ENCODE measurements around the gene PDCD10.

Gene PDCD10

GRCh38 chr3:167656821-167657220, 77.9 kb downstream of the PDCD10 start:
- H3K4me1 Mint-ChIP-seq = peaks cover 8% of the 10 kb centered on the region
- H3K36me3 Mint-ChIP-seq (ENCODE audit: low read depth) = no peaks in the 10 kb centered on the region
- DNase-seq = no peak
- H3K4me3 Mint-ChIP-seq = no peak overlapping the region
- no peaks in the 10 kb centered on the region for H3K9me3 Mint-ChIP-seq
- no peaks in the 10 kb centered on the region for H3K27me3 Mint-ChIP-seq (ENCODE audit: low read depth, poor library complexity)
- no peak overlapping the region for H3K27ac Mint-ChIP-seq
- no peak for TF ChIP-seq CTCF (IDR thresholded peaks at IDR 0.05)

GRCh38 chr3:167653760-167654159, 80.9 kb downstream of the PDCD10 start, which contains the start of gene WDR49:
Gene WDR49 (minus strand): TSS chr3:167653942. CDS start chr3:167653425, 517 bp downstream.
- no peak for DNase-seq
- H3K27me3 Mint-ChIP-seq (ENCODE audit: low read depth, poor library complexity) = no peaks in the 10 kb centered on the region
- H3K36me3 Mint-ChIP-seq (ENCODE audit: low read depth) = no peaks in the 10 kb centered on the region
- peaks cover 8% of the 10 kb centered on the region for H3K4me1 Mint-ChIP-seq
- H3K4me3 Mint-ChIP-seq = no peak within 1 kb of the TSS
- no peaks in the 10 kb centered on the region for H3K9me3 Mint-ChIP-seq
- H3K27ac Mint-ChIP-seq = no peak within 1 kb of the TSS
- TF ChIP-seq CTCF (IDR thresholded peaks at IDR 0.05) = no peak

- Mint-ChIP-seq H3K27me3 (ENCODE audit: low read depth, poor library complexity) (no peaks in the 10 kb centered on the region), H3K4me3 (no peak overlapping the region), H3K27ac (no peak overlapping the region), H3K4me1 (peaks cover 8% of the 10 kb centered on the region), H3K36me3 (ENCODE audit: low read depth) (no peaks in the 10 kb centered on the region), H3K9me3 (no peaks in the 10 kb centered on the region)
- DNase-seq = no peak
- no peak for TF ChIP-seq CTCF (IDR thresholded peaks at IDR 0.05)
These were observed 81.5 kb downstream of the PDCD10 start for GRCh38 chr3:167653155-167653554.

GRCh38 chr3:167651826-167652225, 82.9 kb downstream of the PDCD10 start:
- DNase-seq = no peak
- H3K27me3 Mint-ChIP-seq (ENCODE audit: low read depth, poor library complexity) = peaks cover 5% of the 10 kb centered on the region
- no peak for TF ChIP-seq CTCF (IDR thresholded peaks at IDR 0.05)
- H3K9me3 Mint-ChIP-seq = no peaks in the 10 kb centered on the region
- H3K27ac Mint-ChIP-seq = no peak overlapping the region
- H3K4me3 Mint-ChIP-seq = no peak overlapping the region
- H3K4me1 Mint-ChIP-seq = no peaks in the 10 kb centered on the region
- H3K36me3 Mint-ChIP-seq (ENCODE audit: low read depth) = no peaks in the 10 kb centered on the region

- no peaks in the 10 kb centered on the region for H3K36me3 Mint-ChIP-seq (ENCODE audit: low read depth)
- TF ChIP-seq CTCF (IDR thresholded peaks at IDR 0.05) = no peak
- no peak for DNase-seq
- H3K27me3 Mint-ChIP-seq (ENCODE audit: low read depth, poor library complexity) = peaks cover 7% of the 10 kb centered on the region
- H3K27ac Mint-ChIP-seq = no peak overlapping the region
- no peaks in the 10 kb centered on the region for H3K4me1 Mint-ChIP-seq
- peaks cover 2% of the 10 kb centered on the region for H3K9me3 Mint-ChIP-seq
- H3K4me3 Mint-ChIP-seq = no peak overlapping the region
These were observed 84.2 kb downstream of the PDCD10 start for GRCh38 chr3:167650459-167650858.

- Mint-ChIP-seq H3K27ac (no peak overlapping the region), H3K36me3 (ENCODE audit: low read depth) (no peaks in the 10 kb centered on the region), H3K4me1 (no peaks in the 10 kb centered on the region), H3K27me3 (ENCODE audit: low read depth, poor library complexity) (peaks cover 7% of the 10 kb centered on the region), H3K9me3 (peaks cover 3% of the 10 kb centered on the region), H3K4me3 (no peak overlapping the region)
- TF ChIP-seq CTCF (IDR thresholded peaks at IDR 0.05) = no peak
- no peak for DNase-seq
These were observed 84.9 kb downstream of the PDCD10 start for GRCh38 chr3:167649746-167650145.
